A549 (cell line): Measurements from ENCODE around the gene AFAP1L2. TPM values are rescaled to one million over a fixed set of nuclear protein-coding genes. Genes with fewer than 3 reads are reported as not detected.

Experiments used
- ATAC-seq, 2 experiments: fragments of 200-7000 bp in 1 of 2; fragments of >200 bp in 1 of 2; cut with Nextera tagmentation in 1 of 2; cut with Tn5 transposase in 1 of 2; 3 replicates each; pipeline versions ENCODE4 v1.8.0 to v1.9.1; 2018 to 2020; ENCODE audit warnings: mild to moderate bottlenecking in 1 of 2, moderate library complexity in 1 of 2
- CTCF ChIA-PET: fragments of 300-600 bp; sonication (Branson Sonifier 250); formaldehyde crosslinking; extraction: SDS; loops from one replicate; lab custom pipeline; 2021; ENCODE audit warnings: antibody characterized with exemption, inconsistent platforms; lab: Yijun Ruan, JAX
- POLR2A ChIA-PET: fragments of 350-600 bp; formaldehyde crosslinking; extraction: SDS; loops from one replicate; lab custom pipeline; 2021; ENCODE audit warnings: antibody characterized with exemption, inconsistent platforms; lab: Yijun Ruan, JAX
- DNase-seq, 2 experiments: peaks; one replicate each; pipeline versions ENCODE4 v3.0.0 to v3.0.0-alpha.2; 2011 to 2016; ENCODE audit warnings: low read depth in 1 of 2, low spot score in 1 of 2
- FAIRE-seq: peaks from 2 replicates; lab custom pipeline; 2011; peaks lifted over from hg19 to GRCh38; lab: Jason Lieb, UNC
- H3K27ac ChIP-seq, 2 experiments: fragments of >200 bp; sonication (Bioruptor Twin); formaldehyde crosslinking; 3 replicates each; pipeline ENCODE4 v1.5.1; 2016 to 2017
- H3K4me1 ChIP-seq: fragments of >200 bp; sonication (Bioruptor Twin); formaldehyde crosslinking; 3 replicates; pipeline ENCODE4 v1.6.1; 2016
- H3K4me2 ChIP-seq: fragments of >200 bp; sonication (Bioruptor Twin); formaldehyde crosslinking; 3 replicates; pipeline ENCODE4 v1.6.1; 2016
- H3K4me3 ChIP-seq: fragments of >200 bp; sonication (Bioruptor Twin); formaldehyde crosslinking; 3 replicates; pipeline ENCODE4 v1.5.1; 2016
- H3K9me3 ChIP-seq: fragments of >200 bp; sonication (Bioruptor Twin); formaldehyde crosslinking; 3 replicates; pipeline ENCODE4 v1.6.1; 2016
- CBX2 ChIP-seq: fragments of 200-600 bp; sonication (generic); IDR thresholded peaks from 2 replicates; pipeline ENCODE4 v1.6.1; 2016; ENCODE audit warnings: low read depth, mild to moderate bottlenecking, borderline replicate concordance
- CBX8 ChIP-seq: fragments of 200-600 bp; sonication (generic); IDR thresholded peaks from 2 replicates; pipeline ENCODE4 v1.6.1; 2016
- CEBPB ChIP-seq, 2 experiments: fragments of >200 bp in 1 of 2; sonication (Bioruptor Twin) in 1 of 2; formaldehyde crosslinking in 1 of 2; IDR thresholded peaks; 2 replicates each; pipeline ENCODE4 v1.6.1; 2012 to 2016
- CHD4 ChIP-seq: fragments of 200-600 bp; sonication (generic); IDR thresholded peaks from 2 replicates; pipeline ENCODE4 v1.6.1; 2016; ENCODE audit warnings: antibody characterized with exemption, mild to moderate bottlenecking, borderline replicate concordance
- EHF ChIP-seq: fragments of 250-450 bp; sonication (Bioruptor Pico); IDR thresholded peaks from 2 replicates; pipeline ENCODE4 v1.5.0; 2020; ENCODE audit warnings: mild to moderate bottlenecking
- EHMT2 ChIP-seq: fragments of 200-600 bp; sonication (generic); IDR thresholded peaks from 2 replicates; pipeline ENCODE4 v1.6.1; 2016; ENCODE audit warnings: antibody characterized with exemption, low read depth, mild to moderate bottlenecking, moderate library complexity
- ESRRA ChIP-seq: fragments of 150-350 bp; IDR thresholded peaks from 2 replicates; pipeline ENCODE4 v1.6.1; 2014; ENCODE audit warnings: mild to moderate bottlenecking, low read length, borderline replicate concordance
- FOXS1 ChIP-seq: fragments of 250-450 bp; sonication (Bioruptor Pico); IDR thresholded peaks from 2 replicates; pipeline ENCODE4 v1.5.0; 2020; ENCODE audit warnings: mild to moderate bottlenecking, moderate library complexity
- HDAC2 ChIP-seq: fragments of 200-600 bp; sonication (generic); IDR thresholded peaks from 2 replicates; pipeline ENCODE4 v1.6.1; 2016
- HEYL ChIP-seq: fragments of 250-450 bp; sonication (Bioruptor Pico); IDR thresholded peaks from 2 replicates; pipeline ENCODE4 v1.8.0; 2021; ENCODE audit warnings: mild to moderate bottlenecking, moderate library complexity
- HMGXB4 ChIP-seq: fragments of 250-450 bp; sonication (Bioruptor Pico); IDR thresholded peaks from 2 replicates; pipeline ENCODE4 v1.5.0; 2021; ENCODE audit warnings: mild to moderate bottlenecking, moderate library complexity, borderline replicate concordance
- HOXA7 ChIP-seq: fragments of 250-450 bp; sonication (Bioruptor Pico); IDR thresholded peaks from 2 replicates; pipeline ENCODE4 v1.5.0; 2020; ENCODE audit warnings: mild to moderate bottlenecking, moderate library complexity
- HOXB13 ChIP-seq: fragments of 250-450 bp; sonication (Bioruptor Pico); IDR thresholded peaks from 2 replicates; pipeline ENCODE4 v1.5.0; 2020; ENCODE audit warnings: low read depth, mild to moderate bottlenecking, moderate library complexity
- JUNB ChIP-seq: fragments of >200 bp; sonication (Bioruptor Twin); formaldehyde crosslinking; IDR thresholded peaks from 2 replicates; pipeline ENCODE4 v1.6.1; 2016
- KDM5A ChIP-seq: fragments of 200-600 bp; sonication (generic); IDR thresholded peaks from 2 replicates; pipeline ENCODE4 v1.6.1; 2016; ENCODE audit warnings: antibody characterized with exemption, mild to moderate bottlenecking
- NFE2L2 ChIP-seq: fragments of 150-350 bp; conservative IDR thresholded peaks from 2 replicates; pipeline ENCODE4 v1.6.1; 2014; ENCODE audit warnings: low read length
- PHF8 ChIP-seq: fragments of 200-600 bp; sonication (generic); IDR thresholded peaks from 2 replicates; pipeline ENCODE4 v1.6.1; 2016; ENCODE audit warnings: low read depth, mild to moderate bottlenecking, antibody characterized with exemption, moderate library complexity, borderline replicate concordance
- POLR2A ChIP-seq: IDR thresholded peaks from 2 replicates; pipeline ENCODE4 v1.6.1; 2012; ENCODE audit warnings: mild to moderate bottlenecking, low read length
- POLR2AphosphoS2 ChIP-seq: conservative IDR thresholded peaks from 2 replicates; pipeline ENCODE4 v1.6.1; 2012; ENCODE audit warnings: low read length, improper control_type of control experiment, inconsistent platforms
- RAD21 ChIP-seq, 2 experiments: fragments of >200 bp in 1 of 2; sonication (Bioruptor Twin) in 1 of 2; formaldehyde crosslinking in 1 of 2; IDR thresholded peaks in 1 of 2; conservative IDR thresholded peaks in 1 of 2; 2 replicates in 1 of 2; 3 replicates in 1 of 2; pipeline ENCODE4 v1.6.1; 2012 to 2018; ENCODE audit warnings: inconsistent platforms in 1 of 2
- RARB ChIP-seq: fragments of 250-450 bp; sonication (Bioruptor Pico); IDR thresholded peaks from 2 replicates; pipeline ENCODE4 v1.8.0; 2021; ENCODE audit warnings: mild to moderate bottlenecking, moderate library complexity
- REST ChIP-seq: fragments of 200-600 bp; sonication (generic); IDR thresholded peaks from 2 replicates; pipeline ENCODE4 v1.6.1; 2016; ENCODE audit warnings: antibody characterized with exemption, mild to moderate bottlenecking, moderate library complexity
- RFX5 ChIP-seq: fragments of 450-650 bp; IDR thresholded peaks from 2 replicates; pipeline ENCODE4 v1.7.1; 2014; ENCODE audit warnings: antibody characterized with exemption, mild to moderate bottlenecking, moderate library complexity
- SMC3 ChIP-seq: fragments of >200 bp; sonication (Bioruptor Twin); formaldehyde crosslinking; IDR thresholded peaks from 3 replicates; pipeline ENCODE4 v1.6.1; 2018; ENCODE audit warnings: inconsistent platforms
- SREBF2 ChIP-seq: fragments of 450-650 bp; IDR thresholded peaks from 2 replicates; pipeline ENCODE4 v1.6.1; 2014; ENCODE audit warnings: mild to moderate bottlenecking, moderate library complexity
- TFCP2L1 ChIP-seq: fragments of 250-450 bp; sonication (Bioruptor Pico); IDR thresholded peaks from 2 replicates; pipeline ENCODE4 v1.5.0; 2021; ENCODE audit warnings: mild to moderate bottlenecking
- ZFP36 ChIP-seq: fragments of 450-650 bp; IDR thresholded peaks from 2 replicates; pipeline ENCODE4 v1.6.1; 2014; ENCODE audit warnings: borderline replicate concordance; ENCODE audit not compliant: partially characterized antibody
- ZNF302 ChIP-seq: fragments of 250-450 bp; sonication (Bioruptor Pico); IDR thresholded peaks from 2 replicates; pipeline ENCODE4 v1.9.0; 2021; ENCODE audit warnings: inconsistent platforms, mild to moderate bottlenecking, moderate library complexity
- ZSCAN20 ChIP-seq: fragments of 250-450 bp; sonication (Bioruptor Pico); IDR thresholded peaks from 2 replicates; pipeline ENCODE4 v1.8.0; 2022; ENCODE audit warnings: mild to moderate bottlenecking, moderate library complexity
- WGBS: methylation state at CpG from one replicate; pipeline ENCODE4 v1.1.6; 2017; ENCODE audit errors: missing lambda C conversion rate; 5-methylcytosine and 5-hydroxymethylcytosine counted together
- polyA minus RNA-seq: library from RNA; depleted of rRNA, polyadenylated mRNA; stranded (reverse); fragments of >200 nt; gene quantifications from 2 replicates; pipeline ENCODE4 v1.2.3, GENCODE V29; 2011; rRNA and poly(A)+ RNA removed
- polyA plus RNA-seq, 4 experiments: library from polyadenylated mRNA; depleted of rRNA in 3 of 4; stranded (reverse); fragments of >200 nt; fragmentation: RNase III in 1 of 4; extraction: RNeasy Plus Mini Kit Qiagen cat#74134 plus additional on column Dnase treatment in 1 of 4; gene quantifications; 2 replicates in 3 of 4; 3 replicates in 1 of 4; pipeline ENCODE4 v1.2.3, GENCODE V29; 2011 to 2017
- TF ChIP-seq, protein P1 (sequence below): IDR thresholded peaks from 2 replicates; pipeline ENCODE4 v1.6.1; 2012
- TF ChIP-seq, protein P2 (sequence below): IDR thresholded peaks from 2 replicates; pipeline ENCODE4 v1.6.1; 2012
- TF ChIP-seq, protein P3 (sequence below): IDR thresholded peaks from 2 replicates; pipeline ENCODE4 v1.6.1; 2012; ENCODE audit warnings: low read depth, borderline replicate concordance

Gene AFAP1L2
- 17.6 and 19.6 TPM in 2 replicates for polyA plus RNA-seq (2011; rRNA removed)
- polyA plus RNA-seq (2012; cell fraction: cytosol; rRNA removed): 23.2 and 26.7 TPM in 2 replicates
- 44.4 and 49.3 TPM in 2 replicates for polyA plus RNA-seq (2012; cell fraction: nucleus; rRNA removed)
- polyA plus RNA-seq (2017; fragmentation: RNase III; extraction: RNeasy Plus Mini Kit Qiagen cat#74134 plus additional on column Dnase treatment): 26.6 to 35.0 TPM (median 27.3 TPM) in 3 replicates
- 27.3 and 28.7 TPM in 2 replicates for polyA minus RNA-seq

DNA sequence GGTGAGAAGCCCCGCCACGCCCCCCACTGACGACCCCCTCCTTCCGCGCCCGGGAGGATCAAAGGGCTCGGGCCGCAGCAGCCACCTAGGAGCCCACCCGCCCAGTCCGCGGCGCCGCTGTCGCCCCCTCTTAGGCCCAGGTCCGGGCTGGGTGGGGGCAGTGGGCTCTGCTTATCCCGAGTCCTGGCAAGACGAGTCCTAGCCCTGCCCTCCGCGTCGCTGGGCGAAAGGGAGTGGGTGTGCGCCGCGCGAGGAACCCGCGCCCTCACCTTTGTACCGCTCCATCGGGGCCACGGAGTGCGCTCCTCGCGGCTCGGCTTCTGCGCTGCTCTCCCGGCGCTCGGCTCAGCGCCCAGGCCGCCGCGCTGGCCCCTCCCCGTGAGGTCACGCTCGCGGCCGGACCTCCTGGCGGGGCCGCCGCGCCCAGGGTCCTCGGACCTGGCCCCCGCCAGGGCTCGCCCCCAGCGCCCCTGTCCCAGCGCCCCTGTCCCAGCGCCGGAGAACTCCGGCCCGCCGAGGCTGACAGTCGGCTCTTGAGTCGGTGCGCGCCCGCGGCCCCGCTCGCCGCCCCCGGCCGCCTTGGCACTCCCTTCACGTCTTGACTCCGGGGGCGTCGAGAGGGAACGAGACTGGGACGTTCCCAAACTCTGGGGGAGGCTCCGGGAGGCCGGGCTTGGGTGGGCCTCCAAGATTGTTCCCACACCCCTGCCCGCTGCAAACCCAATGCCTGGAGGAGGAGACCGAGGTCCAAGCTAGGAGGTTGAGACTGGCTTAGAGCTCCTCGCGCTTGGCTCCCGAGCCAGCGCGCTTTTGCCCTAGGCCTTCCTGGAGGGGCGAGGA is at the start of gene AFAP1L2:
Gene AFAP1L2 (minus strand): TSS at position 332 of the 840 bp plus-strand sequence. CDS start 47 bp downstream, at position 285.
- FAIRE-seq (no peak), DNase-seq (peak; percentile 64 to 65), ATAC-seq (peak; percentile 89)
- CTCF ChIA-PET: interaction anchor here (0.8 to 4.4 kb wide), 24 partner anchors 10 to 132 kb away, joined by 3 to 76 read pairs (median 5); no protein-coding TSS in a partner anchor
- Histone ChIP-seq H3K9me3 (no peaks in the 10 kb centered on the region), H3K4me2 (peak within 1 kb of the TSS; percentile 96), H3K27ac (peak within 1 kb of the TSS; percentile 74 to 97), H3K4me3 (peak within 1 kb of the TSS; percentile 83), H3K4me1 (peaks cover 55% of the 10 kb centered on the region)
- POLR2A ChIA-PET: interaction anchor here (0.9 to 2.5 kb wide), 6 partner anchors 9 to 98 kb away, joined by 3 to 10 read pairs (median 6); no protein-coding TSS in a partner anchor
- WGBS: 3% methylated on average over 12 of the region's 88 CpGs
- TF ChIP-seq TFCP2L1 (CRISPR knock-in tag) (no peak), EHF (no peak), HOXA7 (CRISPR knock-in tag) (no peak), HMGXB4 (CRISPR knock-in tag) (no peak), SREBF2 (no peak), HOXB13 (CRISPR knock-in tag) (no peak), ZFP36 (no peak), CBX8 (no peak), POLR2A (peak; percentile 69), PHF8 (peak; percentile 17; the same call in 1 of the 2 replicates), CHD4 (no peak), ZSCAN20 (no peak), RAD21 (conservative IDR thresholded peaks at IDR 0.05 in 1 of 2, IDR thresholded peaks at IDR 0.05 in 1 of 2) (0 out of 5 replicates have a peak, but pooled peaks of 1 of the 2 experiments have one; percentile 14), HEYL (CRISPR knock-in tag) (no peak), NFE2L2 (no peak), POLR2AphosphoS2 (no peak), SMC3 (0 out of 3 replicates have a peak, but pooled peaks have one; percentile 15), JUNB (no peak), RARB (no peak), ESRRA (no peak), CBX2 (no peak), KDM5A (no peak), CEBPB (IDR thresholded peaks at IDR 0.05) (no peak), ZNF302 (CRISPR knock-in tag) (no peak), HDAC2 (no peak), FOXS1 (CRISPR knock-in tag) (no peak), RFX5 (no peak), REST (no peak), EHMT2 (no peak)
- TF ChIP-seq, protein P1, sequence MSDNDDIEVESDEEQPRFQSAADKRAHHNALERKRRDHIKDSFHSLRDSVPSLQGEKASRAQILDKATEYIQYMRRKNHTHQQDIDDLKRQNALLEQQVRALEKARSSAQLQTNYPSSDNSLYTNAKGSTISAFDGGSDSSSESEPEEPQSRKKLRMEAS: peak; percentile 66
- TF ChIP-seq, protein P2, sequence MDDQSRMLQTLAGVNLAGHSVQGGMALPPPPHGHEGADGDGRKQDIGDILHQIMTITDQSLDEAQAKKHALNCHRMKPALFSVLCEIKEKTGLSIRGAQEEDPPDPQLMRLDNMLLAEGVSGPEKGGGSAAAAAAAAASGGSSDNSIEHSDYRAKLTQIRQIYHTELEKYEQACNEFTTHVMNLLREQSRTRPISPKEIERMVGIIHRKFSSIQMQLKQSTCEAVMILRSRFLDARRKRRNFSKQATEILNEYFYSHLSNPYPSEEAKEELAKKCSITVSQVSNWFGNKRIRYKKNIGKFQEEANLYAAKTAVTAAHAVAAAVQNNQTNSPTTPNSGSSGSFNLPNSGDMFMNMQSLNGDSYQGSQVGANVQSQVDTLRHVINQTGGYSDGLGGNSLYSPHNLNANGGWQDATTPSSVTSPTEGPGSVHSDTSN: no peak
- TF ChIP-seq, protein P3, sequence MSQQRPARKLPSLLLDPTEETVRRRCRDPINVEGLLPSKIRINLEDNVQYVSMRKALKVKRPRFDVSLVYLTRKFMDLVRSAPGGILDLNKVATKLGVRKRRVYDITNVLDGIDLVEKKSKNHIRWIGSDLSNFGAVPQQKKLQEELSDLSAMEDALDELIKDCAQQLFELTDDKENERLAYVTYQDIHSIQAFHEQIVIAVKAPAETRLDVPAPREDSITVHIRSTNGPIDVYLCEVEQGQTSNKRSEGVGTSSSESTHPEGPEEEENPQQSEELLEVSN: peak; percentile 83
